ENCODE data around the gene UBTF. TPM values are rescaled to one million over a fixed set of nuclear protein-coding genes. Genes with fewer than 3 reads are reported as not detected.

UBTF gene
- total RNA-seq, 1 donor from 2014 or later: 62.1 TPM

DNA sequence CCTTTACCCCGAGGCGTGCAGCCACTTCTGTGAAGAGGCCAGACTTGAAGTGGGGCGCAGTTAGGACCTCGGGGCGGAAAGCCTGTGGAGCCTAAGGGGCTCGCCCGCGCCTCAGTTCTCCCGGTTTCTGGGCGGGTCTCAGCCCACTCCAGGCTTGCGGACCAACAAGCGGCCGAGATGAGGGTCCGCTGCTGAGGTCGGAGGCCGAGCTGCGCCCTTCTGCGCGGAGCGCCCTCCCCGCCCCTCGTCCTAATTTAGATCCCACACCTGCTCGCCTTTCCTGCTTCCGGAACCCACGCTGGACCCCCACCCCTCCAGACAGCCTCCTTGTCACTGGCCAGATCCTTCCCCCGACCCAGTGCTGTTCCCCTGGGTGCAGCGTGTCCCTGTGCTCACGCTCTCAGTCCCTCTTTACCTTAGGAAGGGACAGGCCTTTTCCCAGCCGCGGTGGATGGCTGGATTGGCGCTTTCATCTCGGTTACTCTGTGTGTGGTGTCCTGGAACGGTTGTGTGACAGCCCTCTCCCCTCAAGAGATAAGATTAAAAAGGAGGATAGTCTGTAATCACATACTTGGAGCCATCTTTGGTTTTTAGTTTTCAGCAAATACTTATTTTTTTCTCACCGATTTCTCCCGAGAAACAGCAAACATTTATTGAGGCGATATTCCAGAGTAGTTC lies 18.9 kb downstream of the UBTF start:
- H3K36me3 Mint-ChIP-seq (ENCODE audit: low read depth): peaks cover 2% of the 10 kb centered on the region
- DNase-seq (ENCODE audit: low spot score): no peak
- H3K9me3 Mint-ChIP-seq (ENCODE audit: low read depth): no peaks in the 10 kb centered on the region
- H3K4me3 Mint-ChIP-seq (ENCODE audit: unreplicated experiment): peak overlapping the region; percentile 92
- H3K4me1 Mint-ChIP-seq (ENCODE audit: low read depth): peaks cover 33% of the 10 kb centered on the region
- H3K27me3 Mint-ChIP-seq (ENCODE audit: low read depth): no peaks in the 10 kb centered on the region
- TF ChIP-seq, protein P1, sequence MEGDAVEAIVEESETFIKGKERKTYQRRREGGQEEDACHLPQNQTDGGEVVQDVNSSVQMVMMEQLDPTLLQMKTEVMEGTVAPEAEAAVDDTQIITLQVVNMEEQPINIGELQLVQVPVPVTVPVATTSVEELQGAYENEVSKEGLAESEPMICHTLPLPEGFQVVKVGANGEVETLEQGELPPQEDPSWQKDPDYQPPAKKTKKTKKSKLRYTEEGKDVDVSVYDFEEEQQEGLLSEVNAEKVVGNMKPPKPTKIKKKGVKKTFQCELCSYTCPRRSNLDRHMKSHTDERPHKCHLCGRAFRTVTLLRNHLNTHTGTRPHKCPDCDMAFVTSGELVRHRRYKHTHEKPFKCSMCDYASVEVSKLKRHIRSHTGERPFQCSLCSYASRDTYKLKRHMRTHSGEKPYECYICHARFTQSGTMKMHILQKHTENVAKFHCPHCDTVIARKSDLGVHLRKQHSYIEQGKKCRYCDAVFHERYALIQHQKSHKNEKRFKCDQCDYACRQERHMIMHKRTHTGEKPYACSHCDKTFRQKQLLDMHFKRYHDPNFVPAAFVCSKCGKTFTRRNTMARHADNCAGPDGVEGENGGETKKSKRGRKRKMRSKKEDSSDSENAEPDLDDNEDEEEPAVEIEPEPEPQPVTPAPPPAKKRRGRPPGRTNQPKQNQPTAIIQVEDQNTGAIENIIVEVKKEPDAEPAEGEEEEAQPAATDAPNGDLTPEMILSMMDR (IDR thresholded peaks at IDR 0.05): no peak
- H3K27ac Mint-ChIP-seq (ENCODE audit: unreplicated experiment): peak overlapping the region; percentile 94

DNA sequence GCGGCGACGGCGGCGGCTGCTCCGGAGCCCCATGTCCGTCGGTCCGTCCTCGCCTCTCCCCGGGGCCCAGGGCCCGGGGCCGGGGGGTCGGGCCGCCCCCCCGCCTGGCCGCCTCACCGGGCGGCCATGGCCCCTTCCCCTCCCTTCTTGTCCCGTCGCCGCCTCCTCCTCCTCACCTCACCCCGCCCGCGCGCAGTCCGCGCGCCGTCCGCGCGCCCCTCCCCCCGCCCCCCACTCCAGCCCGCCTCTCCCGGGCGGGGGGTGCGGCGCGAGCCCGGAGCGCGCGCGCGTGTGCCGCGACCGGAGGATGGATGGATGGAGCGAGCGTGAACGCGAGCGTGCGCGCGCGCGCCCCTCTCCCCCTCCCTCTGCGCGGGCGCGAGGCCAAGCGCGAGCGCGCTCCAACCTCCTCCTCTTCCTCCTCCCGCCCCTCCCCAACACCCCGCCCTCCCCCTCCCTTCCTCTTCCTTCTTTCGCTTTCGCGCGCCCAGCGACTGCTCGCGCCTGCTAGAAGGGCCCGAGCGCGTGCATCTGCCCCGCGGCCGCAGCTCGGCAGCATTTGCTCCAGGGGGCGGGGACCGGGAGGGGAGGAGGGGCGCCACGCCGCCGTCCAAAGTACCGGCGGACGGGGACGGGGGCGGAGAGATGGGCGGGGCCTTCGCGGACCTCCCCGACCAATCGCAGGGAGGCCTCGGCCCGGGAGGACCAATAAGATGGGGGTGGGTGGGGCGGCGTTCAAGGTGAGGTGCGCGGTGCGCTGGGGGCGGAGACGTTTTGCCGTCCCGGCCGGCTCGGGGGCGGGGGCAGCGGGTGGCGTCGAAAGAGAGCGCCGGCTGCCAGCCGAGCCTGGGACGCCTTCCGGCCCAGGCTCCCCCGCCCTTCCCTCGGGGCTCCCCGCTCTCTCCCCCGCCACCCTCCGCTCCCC lies 19.7 kb downstream of the UBTF start, which contains the start of gene ATXN7L3:
TSS of gene ATXN7L3 (minus strand) at position 332 of the 925 bp plus-strand sequence. CDS start 1,814 bp downstream, outside the sequence.
- Mint-ChIP-seq H3K4me3 (ENCODE audit: unreplicated experiment) (peak within 1 kb of the TSS; percentile 92), H3K27ac (ENCODE audit: unreplicated experiment) (peak within 1 kb of the TSS; percentile 94), H3K36me3 (ENCODE audit: low read depth) (peaks cover 2% of the 10 kb centered on the region), H3K27me3 (ENCODE audit: low read depth) (no peaks in the 10 kb centered on the region), H3K9me3 (ENCODE audit: low read depth) (no peaks in the 10 kb centered on the region), H3K4me1 (ENCODE audit: low read depth) (peaks cover 33% of the 10 kb centered on the region)
- TF ChIP-seq, protein P1 (IDR thresholded peaks at IDR 0.05): no peak
- peak; percentile 99 for DNase-seq (ENCODE audit: low spot score)

DNA sequence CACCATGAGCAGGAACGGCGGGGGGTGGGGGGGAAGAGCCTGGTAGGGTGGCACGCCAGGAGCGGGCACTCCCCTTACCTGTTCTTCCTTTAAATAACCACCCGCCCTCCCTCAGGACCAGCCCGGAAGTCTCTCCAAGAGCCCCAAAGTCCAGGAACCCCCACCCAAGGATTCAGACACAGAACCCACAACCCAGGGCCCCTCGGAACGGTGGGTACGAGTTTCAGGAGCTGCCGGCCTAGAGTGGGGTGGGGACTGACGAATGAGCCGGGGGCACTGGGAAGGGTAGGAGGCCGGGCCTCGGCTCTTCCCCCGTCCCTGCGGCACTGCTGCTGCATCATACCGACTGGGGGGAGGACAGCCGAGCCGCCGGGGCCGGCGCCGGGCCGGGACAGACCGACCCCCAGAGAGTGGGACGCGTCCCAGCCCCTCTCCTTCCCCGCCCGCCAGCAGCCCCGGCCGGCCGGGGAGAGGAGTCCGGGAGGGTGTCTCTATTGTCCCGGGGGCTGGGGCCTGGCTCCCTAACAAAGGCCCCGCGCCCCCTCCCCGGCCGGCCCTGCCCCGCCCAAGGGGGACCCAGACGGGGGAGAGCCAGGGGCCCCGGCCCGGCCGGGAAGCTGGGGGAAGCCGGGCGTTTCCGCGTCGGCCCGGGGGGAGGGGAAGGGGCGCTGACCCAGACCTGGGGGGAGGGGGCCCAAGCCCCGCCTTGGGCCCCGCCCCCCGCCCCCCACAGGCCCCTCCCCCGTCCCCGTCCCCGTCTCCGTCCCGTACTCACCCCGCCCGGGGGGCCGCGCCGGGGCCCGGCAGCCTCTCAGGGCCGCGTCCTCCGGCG lies 20.5 kb downstream of the UBTF start:
- Mint-ChIP-seq H3K36me3 (ENCODE audit: low read depth) (peaks cover 8% of the 10 kb centered on the region), H3K4me3 (ENCODE audit: unreplicated experiment) (peak overlapping the region; percentile 77), H3K9me3 (ENCODE audit: low read depth) (no peaks in the 10 kb centered on the region), H3K27me3 (ENCODE audit: low read depth) (no peaks in the 10 kb centered on the region), H3K4me1 (ENCODE audit: low read depth) (peaks cover 30% of the 10 kb centered on the region), H3K27ac (ENCODE audit: unreplicated experiment) (peak overlapping the region; percentile 79)
- peak; percentile 89 for DNase-seq (ENCODE audit: low spot score)
- TF ChIP-seq, protein P1 (IDR thresholded peaks at IDR 0.05): no peak

DNA sequence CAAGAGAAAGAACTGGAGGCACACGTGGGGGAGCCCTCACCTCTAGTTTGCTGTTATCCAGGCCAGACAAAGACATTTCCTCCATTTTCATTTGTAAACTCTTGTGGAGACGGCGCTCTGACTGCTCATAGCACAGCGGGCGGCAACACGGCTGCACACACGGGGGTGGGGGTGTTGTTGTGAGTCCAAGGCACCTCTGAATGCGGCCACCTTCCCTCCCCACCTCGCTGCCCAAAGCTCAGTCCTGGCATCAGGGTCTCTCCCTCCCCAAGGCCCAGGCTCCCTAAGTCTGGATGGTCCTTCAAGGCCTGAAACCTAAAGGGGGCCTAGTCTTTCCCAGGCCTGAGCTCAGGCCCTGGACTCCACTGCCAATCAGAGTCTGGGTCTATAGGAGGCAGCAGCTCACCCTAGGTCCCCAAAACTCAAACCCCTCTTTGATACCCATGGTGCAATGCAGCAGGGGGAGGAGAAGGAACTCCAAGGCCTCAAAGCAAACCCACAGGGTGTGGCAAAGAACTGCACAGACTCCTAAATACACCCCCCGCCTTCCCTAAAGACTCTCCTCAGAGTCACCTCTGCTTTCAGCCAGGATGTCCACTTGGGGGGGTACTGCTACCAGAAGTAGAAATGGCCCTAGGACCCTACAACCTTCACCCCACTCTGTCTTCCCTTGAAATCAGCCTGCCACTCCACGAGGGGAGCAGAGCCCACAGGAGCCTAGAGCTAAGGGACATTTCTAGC lies 21.3 kb downstream of the UBTF start:
- Mint-ChIP-seq H3K27ac (ENCODE audit: unreplicated experiment) (peak overlapping the region; percentile 79), H3K9me3 (ENCODE audit: low read depth) (no peaks in the 10 kb centered on the region), H3K36me3 (ENCODE audit: low read depth) (peaks cover 8% of the 10 kb centered on the region), H3K27me3 (ENCODE audit: low read depth) (no peaks in the 10 kb centered on the region), H3K4me1 (ENCODE audit: low read depth) (peaks cover 24% of the 10 kb centered on the region), H3K4me3 (ENCODE audit: unreplicated experiment) (peak overlapping the region; percentile 77)
- TF ChIP-seq, protein P1 (IDR thresholded peaks at IDR 0.05): peak; percentile 44
- DNase-seq (ENCODE audit: low spot score): no peak

Data from chondrocyte (in vitro differentiated cells).